H1 (cell line): ENCODE measurements around the gene NRXN2. TPM values are rescaled to one million over a fixed set of nuclear protein-coding genes. Genes with fewer than 3 reads are reported as not detected.

Experiments used
- CTCF ChIA-PET: fragments of 300-600 bp; sonication (Branson Sonifier 250); formaldehyde crosslinking; loops from one replicate; lab custom pipeline; 2021; ENCODE audit not compliant: partially characterized antibody; lab: Charles Lee
- POLR2A ChIA-PET: fragments of 300-600 bp; sonication (Branson Sonifier 250); formaldehyde crosslinking; loops from one replicate; lab custom pipeline; 2021; ENCODE audit warnings: inconsistent platforms; ENCODE audit not compliant: partially characterized antibody; lab: Charles Lee
- DNase-seq, 2 experiments: peaks; one replicate each; pipeline versions ENCODE4 v3.0.0 to v3.0.0-alpha.2; 2010 to 2022; ENCODE audit warnings: low spot score in 2 of 2, low read depth in 1 of 2, mixed read lengths in 1 of 2
- FAIRE-seq: peaks from 2 replicates; lab custom pipeline; 2011; peaks lifted over from hg19 to GRCh38; lab: Jason Lieb, UNC
- H2AFZ ChIP-seq: 2 replicates; pipeline ENCODE4 v1.8.1; 2012; ENCODE audit warnings: low read length, inconsistent platforms
- H2AK5ac ChIP-seq: 2 replicates; pipeline ENCODE4 v1.6.1; 2013; ENCODE audit warnings: low read depth, low read length
- H2BK120ac ChIP-seq: replicated peaks from 2 replicates; pipeline ENCODE3; 2013; ENCODE audit warnings: low read depth, low read length, inconsistent platforms
- H2BK12ac ChIP-seq: 2 replicates; pipeline ENCODE4 v1.6.1; 2013; ENCODE audit warnings: low read depth, low read length
- H2BK15ac ChIP-seq: 2 replicates; pipeline ENCODE4 v1.6.1; 2013; ENCODE audit warnings: low read length
- H2BK20ac ChIP-seq: 2 replicates; pipeline ENCODE4 v1.6.1; 2013; ENCODE audit warnings: low read length
- H2BK5ac ChIP-seq: 2 replicates; pipeline ENCODE4 v1.6.1; 2013; ENCODE audit warnings: low read depth, low read length
- H3K14ac ChIP-seq: 2 replicates; pipeline ENCODE4 v1.6.1; 2013; ENCODE audit warnings: inconsistent platforms; ENCODE audit not compliant: insufficient read length
- H3K18ac ChIP-seq: 2 replicates; pipeline ENCODE4 v1.6.1; 2013; ENCODE audit warnings: low read length; ENCODE audit errors: extremely low read depth
- H3K23ac ChIP-seq: 2 replicates; pipeline ENCODE4 v1.6.1; 2013; ENCODE audit warnings: inconsistent platforms; ENCODE audit not compliant: insufficient read length
- H3K23me2 ChIP-seq: 2 replicates; pipeline ENCODE4 v1.6.1; 2013; ENCODE audit warnings: low read depth, low read length
- H3K27ac ChIP-seq: 2 replicates; pipeline ENCODE4 v1.6.1; 2011; ENCODE audit warnings: low read depth, low read length, inconsistent platforms
- H3K27me3 ChIP-seq, 4 experiments: replicated peaks in 1 of 4; 1 replicate in 1 of 4; 2 replicates in 3 of 4; pipeline versions ENCODE4 v1.6.1 to v1.8.1; 2011 to 2013; ENCODE audit warnings: low read length in 3 of 4, mild to moderate bottlenecking in 3 of 4, inconsistent platforms in 2 of 4, mixed read lengths in 2 of 4, moderate library complexity in 1 of 4; ENCODE audit not compliant: control insufficient read depth in 3 of 4, insufficient read depth in 3 of 4; ENCODE audit errors: extremely low read depth in 1 of 4
- H3K36me3 ChIP-seq, 4 experiments: 2 replicates each; pipeline versions ENCODE4 v1.6.1 to v1.8.1; 2011 to 2013; ENCODE audit warnings: mild to moderate bottlenecking in 4 of 4, low read length in 3 of 4, moderate library complexity in 2 of 4, control low read depth in 1 of 4, inconsistent platforms in 1 of 4; ENCODE audit not compliant: insufficient read depth in 4 of 4, control insufficient read depth in 2 of 4
- H3K4ac ChIP-seq: replicated peaks from 2 replicates; pipeline ENCODE3; 2013; ENCODE audit warnings: low read length, low read depth, mixed read lengths, inconsistent platforms; ENCODE audit not compliant: insufficient read length
- H3K4me1 ChIP-seq, 4 experiments: replicated peaks in 1 of 4; 1 replicate in 1 of 4; 2 replicates in 3 of 4; pipeline versions ENCODE4 v1.6.1 to v1.8.1; 2011 to 2013; ENCODE audit warnings: low read length in 3 of 4, inconsistent platforms in 2 of 4, mixed read lengths in 1 of 4; ENCODE audit not compliant: insufficient read depth in 4 of 4, control insufficient read depth in 3 of 4
- H3K4me2 ChIP-seq, 2 experiments: 2 replicates each; pipeline versions ENCODE4 v1.6.1 to v1.8.1; 2011 to 2013; ENCODE audit warnings: low read depth in 2 of 2, low read length in 2 of 2, control low read depth in 1 of 2, inconsistent platforms in 1 of 2, mild to moderate bottlenecking in 1 of 2; ENCODE audit not compliant: insufficient read depth in 1 of 2
- H3K4me3 ChIP-seq, 4 experiments: fragments of 200-600, 300-600 bp in 1 of 4; sonication (generic), shearing (Covaris generic), sonication (Bioruptor Twin) in 1 of 4; 2 replicates each; pipeline versions ENCODE4 v1.5.1 to v1.8.1; 2011 to 2016; ENCODE audit warnings: low read length in 4 of 4, low read depth in 3 of 4, control low read depth in 2 of 4, inconsistent platforms in 2 of 4, mild to moderate bottlenecking in 2 of 4, mixed read lengths in 1 of 4, moderate library complexity in 1 of 4; ENCODE audit not compliant: insufficient read depth in 2 of 4; ENCODE audit errors: extremely low read depth in 1 of 4
- H3K56ac ChIP-seq: replicated peaks from 2 replicates; pipeline ENCODE3; 2013; ENCODE audit warnings: low read depth, mild to moderate bottlenecking, mixed read lengths, low read length, inconsistent platforms; ENCODE audit not compliant: insufficient read length
- H3K79me1 ChIP-seq: 2 replicates; pipeline ENCODE4 v1.6.1; 2013; ENCODE audit warnings: low read depth, low read length, control low read depth
- H3K79me2 ChIP-seq, 2 experiments: 2 replicates each; pipeline versions ENCODE4 v1.6.1 to v1.8.1; 2012 to 2013; ENCODE audit warnings: low read length in 2 of 2, mild to moderate bottlenecking in 2 of 2, inconsistent platforms in 1 of 2; ENCODE audit not compliant: insufficient read depth in 2 of 2, control insufficient read depth in 1 of 2
- H3K9ac ChIP-seq, 4 experiments: replicated peaks in 1 of 4; 1 replicate in 1 of 4; 2 replicates in 3 of 4; pipeline versions ENCODE4 v1.6.1 to v1.8.1; 2011 to 2013; ENCODE audit warnings: low read depth in 3 of 4, low read length in 3 of 4, control low read depth in 2 of 4, mild to moderate bottlenecking in 2 of 4, moderate library complexity in 2 of 4, inconsistent platforms in 1 of 4; ENCODE audit errors: extremely low read depth in 1 of 4
- H3K9me3 ChIP-seq, 2 experiments: 2 replicates each; pipeline versions ENCODE4 v1.6.1 to v1.8.1; 2012 to 2013; ENCODE audit warnings: mild to moderate bottlenecking in 2 of 2, moderate library complexity in 2 of 2, control low read depth in 1 of 2, inconsistent platforms in 1 of 2, low read depth in 1 of 2, low read length in 1 of 2, mixed read lengths in 1 of 2; ENCODE audit not compliant: insufficient read depth in 2 of 2
- H4K20me1 ChIP-seq, 2 experiments: replicated peaks in 1 of 2; 2 replicates each; pipeline versions ENCODE3 to v1.8.1; 2011 to 2013; ENCODE audit warnings: inconsistent platforms in 2 of 2, low read length in 2 of 2, mild to moderate bottlenecking in 1 of 2; ENCODE audit not compliant: insufficient read depth in 2 of 2, control insufficient read depth in 1 of 2
- H4K5ac ChIP-seq: 2 replicates; pipeline ENCODE4 v1.6.1; 2013; ENCODE audit warnings: low read length, low read depth, mixed read lengths, inconsistent platforms; ENCODE audit not compliant: insufficient read length
- H4K8ac ChIP-seq: 2 replicates; pipeline ENCODE4 v1.8.0; 2013; ENCODE audit warnings: mild to moderate bottlenecking, moderate library complexity, low read length, inconsistent platforms; ENCODE audit not compliant: insufficient read depth; ENCODE audit errors: extremely low read depth
- H4K91ac ChIP-seq: replicated peaks from 2 replicates; pipeline ENCODE3; 2013; ENCODE audit warnings: low read length, mixed read lengths, inconsistent platforms; ENCODE audit not compliant: insufficient read length
- FOSL1 ChIP-seq: IDR thresholded peaks from 2 replicates; pipeline ENCODE4 v1.6.1; 2011; ENCODE audit warnings: mild to moderate bottlenecking, low read depth, low read length, moderate library complexity; ENCODE audit not compliant: insufficient read depth
- RNF2 ChIP-seq: fragments of 200-900, 300-1000 bp; sonication (generic); IDR thresholded peaks from 2 replicates; pipeline ENCODE4 v1.7.1; 2016; ENCODE audit warnings: borderline replicate concordance, low read depth, mild to moderate bottlenecking, antibody characterized with exemption, low read length; ENCODE audit not compliant: poor library complexity, severe bottlenecking; ENCODE audit errors: missing control alignments
- SIN3A ChIP-seq, 2 experiments: IDR thresholded peaks in 1 of 2; conservative IDR thresholded peaks in 1 of 2; 2 replicates each; pipeline ENCODE4 v1.6.1; 2011 to 2012; ENCODE audit warnings: low read length in 2 of 2, improper control_type of control experiment in 1 of 2, low read depth in 1 of 2, mild to moderate bottlenecking in 1 of 2
- WGBS, 2 experiments: shearing (Covaris generic) in 1 of 2; methylation state at CpG; one replicate each; pipeline versions ENCODE4 v1.1.6 to v1.1.7; 2013 to 2015; ENCODE audit warnings: low lambda C conversion rate in 2 of 2, mixed read lengths in 2 of 2, inconsistent platforms in 1 of 2, low coverage in 1 of 2, missing lambda C conversion rate in 1 of 2; ENCODE audit not compliant: insufficient replicate concordance in 2 of 2, insufficient coverage in 1 of 2, insufficient read length in 1 of 2; ENCODE audit errors: extremely low coverage in 1 of 2, missing lambda C conversion rate in 1 of 2; 5-methylcytosine and 5-hydroxymethylcytosine counted together
- polyA plus RNA-seq, 7 experiments: library from polyadenylated mRNA; depleted of rRNA in 3 of 7; stranded (reverse) in 5 of 7; unstranded in 2 of 7; fragments of >200 nt in 5 of 7; fragments of 200-250 nt in 2 of 7; gene quantifications; 1 replicate in 5 of 7; 2 replicates in 1 of 7; 4 replicates in 1 of 7; pipeline versions ENCODE4 v1.2.1 to v1.2.3, GENCODE V29; 2011 to 2013; ENCODE audit warnings: missing spikeins in 2 of 7, mixed read lengths in 2 of 7
- total RNA-seq: library from RNA; stranded (reverse); fragmentation: NEBNext Ultra II Directional; extraction: Animal tissue kit (Norgen Biotek cat#: 25700); gene quantifications from 2 replicates; pipeline ENCODE4 v1.2.1, GENCODE V29; 2021

The NRXN2 gene
- total and polyA plus RNA-seq, 2 of the 8 experiments (the other 6 are each of a cell fraction or from before 2014, with no cell fraction given), result 1.3 to 11.5 TPM

DNA sequence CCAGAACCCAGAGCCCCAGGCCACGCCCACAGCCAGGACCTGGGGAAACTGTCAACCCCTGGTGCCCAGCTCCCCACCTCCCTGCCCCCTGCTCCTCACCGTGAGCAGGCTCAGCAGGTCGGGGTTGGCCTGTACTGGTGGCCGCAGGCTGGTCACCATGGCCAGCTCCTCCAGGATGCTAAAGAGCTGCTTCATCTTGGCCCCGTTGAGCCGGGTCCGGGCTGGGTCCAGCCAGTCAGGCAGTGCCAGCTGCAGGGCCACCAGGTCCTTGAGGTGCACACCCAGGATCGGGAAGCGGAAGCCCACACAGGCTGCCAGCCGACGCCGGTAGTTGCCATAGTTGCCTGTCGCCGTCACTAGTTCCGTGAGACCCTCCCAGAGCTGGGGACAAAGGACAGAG is 13.7 kb upstream of the NRXN2 start:
- Histone ChIP-seq H2BK12ac (no peak overlapping the region), H3K14ac (no peak overlapping the region), H2BK20ac (no peak overlapping the region), H3K4me3 (no peak overlapping the region), H3K4me1 (peaks cover 4 to 22% (median 16%) of the 10 kb centered on the region in 4 experiments), H2AFZ (no peak overlapping the region), H3K9me3 (no peaks in the 10 kb centered on the region), H2BK120ac (no peak overlapping the region), H3K4ac (no peak overlapping the region), H3K9ac (no peak overlapping the region), H3K18ac (no peak overlapping the region), H3K23me2 (peaks cover 5% of the 10 kb centered on the region; the same call in 1 of the 2 replicates), H3K27ac (no peak overlapping the region), H3K36me3 (0 out of 8 replicates have a peak, but pooled peaks cover 0 to 4% (median 0%) of the 10 kb centered on the region in 4 experiments), H3K23ac (no peak overlapping the region), H2BK5ac (no peak overlapping the region), H4K91ac (no peak overlapping the region), H3K27me3 (peaks cover 0 to 7% (median 3%) of the 10 kb centered on the region in 4 experiments; a peak in 2 of 7 replicates), H2AK5ac (no peak overlapping the region), H3K56ac (no peak overlapping the region), H4K8ac (no peak overlapping the region; the same call in 1 of the 2 replicates), H3K79me1 (no peaks in the 10 kb centered on the region; the same call in 1 of the 2 replicates), H4K5ac (no peak overlapping the region), H3K4me2 (no peak overlapping the region), H4K20me1 (no peaks in the 10 kb centered on the region), H2BK15ac (no peak overlapping the region), H3K79me2 (no peaks in the 10 kb centered on the region)
- ChIA-PET CTCF (interaction anchor here (0.6 to 23.7 kb wide), 7 partner anchors 11 to 1344 kb away, joined by 3 to 376 read pairs (median 10); partner anchors contain the start of gene PYGM), POLR2A (interaction anchor here (1.0 to 42.9 kb wide), 5 partner anchors 9 to 29 kb away, joined by 3 to 1087 read pairs (median 5); partner anchors contain the start of genes PYGM and SF1)
- TF ChIP-seq SIN3A (conservative IDR thresholded peaks at IDR 0.05 in 1 of 2, IDR thresholded peaks at IDR 0.05 in 1 of 2; ENCODE audit: low read depth in 1 of 2, low read length in 2 of 2) (no peak), RNF2 (no peak), FOSL1 (no peak)
- no peak for FAIRE-seq
- WGBS, 2 experiments, result 92% methylated on average over 14 of the region's 15 CpGs; no CpG with 5 or more reads in 1 of the 2 experiments
- no peak for DNase-seq
